NCI-H1417 (cell line): Measurements from ENCODE around the gene SLC38A10.

Experiments used
- DNase-seq, 3 experiments: peaks; one replicate each; lab custom pipeline; 2025; lab: John Stamatoyannopoulos, UW

The SLC38A10 gene

DNA sequence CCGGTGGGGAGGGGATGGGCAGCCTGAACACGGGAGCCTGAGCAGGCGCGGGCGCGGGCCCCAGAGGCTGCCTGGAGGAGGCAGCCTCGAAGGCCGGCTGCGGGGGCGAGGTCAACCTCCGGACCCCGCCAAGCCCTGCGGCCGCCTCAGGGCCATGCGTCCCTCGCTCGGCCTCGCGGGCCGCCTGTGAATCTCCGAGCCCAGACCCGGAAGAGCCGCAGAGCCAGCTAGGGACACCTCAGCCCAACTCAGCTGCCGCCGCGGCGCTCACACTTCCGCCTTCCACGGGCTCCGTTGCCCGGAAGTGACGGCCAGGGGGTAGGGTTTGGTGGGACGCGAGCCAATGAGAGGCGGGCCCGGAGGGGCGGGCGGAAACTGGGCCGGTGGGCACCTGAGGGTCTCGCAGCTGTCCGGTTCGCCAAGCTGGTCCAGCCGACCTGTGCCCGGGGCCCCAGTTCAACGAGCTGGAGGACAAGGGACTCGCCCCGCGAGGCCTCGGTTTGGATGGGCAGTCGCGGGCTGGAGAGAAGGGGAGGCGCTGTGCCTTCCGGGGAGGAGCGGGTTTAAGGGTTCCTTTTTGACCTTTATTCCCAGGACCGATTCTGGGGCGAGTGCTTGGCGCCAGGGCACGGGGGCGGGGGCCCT, at the start of gene SLC38A10:
TSS of gene SLC38A10 (minus strand) at position 277 of the 645 bp plus-strand sequence. CDS start 386 bp downstream, outside the sequence.
- DNase-seq = peak; percentile 82 to 87 (median 85)

DNA sequence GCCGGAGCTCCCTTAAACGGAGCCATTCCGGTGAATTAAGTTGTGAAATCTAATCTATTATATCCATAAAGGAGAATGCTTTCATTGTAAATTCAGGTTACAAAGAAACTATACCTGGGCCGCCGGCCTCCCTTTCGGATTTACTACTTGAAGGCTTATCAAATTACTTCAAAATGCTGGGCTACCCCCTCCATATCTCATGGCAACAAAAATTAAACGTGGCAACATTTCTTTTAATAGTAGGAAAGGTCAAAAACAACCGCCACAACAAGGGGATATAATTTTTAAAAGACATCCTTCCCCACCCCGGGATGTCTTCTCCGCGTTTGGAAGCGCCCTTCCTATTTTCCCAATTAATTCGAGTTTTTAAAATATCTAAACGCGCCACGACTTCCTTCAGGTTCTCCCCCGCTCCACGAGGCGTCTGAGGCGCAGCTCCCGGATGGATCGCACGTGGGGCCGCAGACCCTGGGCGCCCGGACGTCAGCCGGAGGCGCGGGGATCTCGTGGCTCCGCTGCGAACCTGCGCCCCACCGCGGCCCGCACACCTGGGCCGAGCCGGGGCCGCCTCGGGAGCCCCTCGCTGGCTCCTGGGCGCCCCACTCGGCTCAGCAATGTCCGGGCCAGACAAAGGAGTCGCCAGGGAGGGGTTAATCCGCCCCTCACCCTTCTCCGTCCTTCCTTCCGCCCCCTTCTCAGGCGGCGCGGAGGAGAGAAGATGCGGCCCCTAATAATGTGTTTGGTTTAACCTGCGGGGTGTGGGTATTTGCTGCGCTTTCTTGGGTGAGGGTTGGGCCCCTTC, 47.4 kb upstream of the SLC38A10 start:
- DNase-seq = peak in 2 of 3 experiments; percentile 31 to 77

DNA sequence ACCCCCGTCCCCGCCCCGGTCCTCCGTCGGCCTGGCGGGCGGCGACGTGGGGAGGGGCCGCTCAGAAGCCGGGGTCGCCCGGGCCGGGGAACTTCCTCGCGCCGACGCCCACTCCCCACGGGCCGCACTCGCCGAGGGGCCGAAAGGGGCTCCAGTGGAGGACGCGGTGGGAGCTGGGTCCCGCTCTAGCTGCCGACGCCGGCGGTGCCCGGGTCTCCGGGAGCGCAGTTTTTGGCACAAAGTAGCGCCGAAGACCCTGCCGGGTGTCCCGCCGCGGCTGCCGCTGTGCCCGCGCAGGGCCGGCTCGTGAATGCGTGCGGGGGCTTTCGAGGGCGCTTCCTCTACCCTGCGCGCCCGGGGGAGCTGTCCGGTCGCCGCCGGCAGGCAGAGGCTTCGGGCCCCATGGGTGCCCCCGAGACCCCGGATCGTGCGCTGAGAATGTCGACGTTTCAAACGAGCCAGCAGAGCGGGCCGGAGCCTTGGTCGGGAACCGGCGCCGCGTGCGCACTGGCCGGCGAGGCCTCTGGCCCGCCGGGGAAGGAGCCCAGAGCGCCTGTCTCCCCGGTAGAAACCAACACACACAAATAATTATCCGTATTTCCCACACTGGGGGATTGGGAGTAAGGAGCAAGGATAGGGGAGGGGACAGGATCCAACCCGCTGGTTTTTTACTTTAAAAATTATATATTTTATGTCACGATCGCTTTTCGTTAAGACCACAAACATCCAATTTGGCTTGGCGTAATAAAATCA, 46.6 kb upstream of the SLC38A10 start:
- no peak for DNase-seq

DNA sequence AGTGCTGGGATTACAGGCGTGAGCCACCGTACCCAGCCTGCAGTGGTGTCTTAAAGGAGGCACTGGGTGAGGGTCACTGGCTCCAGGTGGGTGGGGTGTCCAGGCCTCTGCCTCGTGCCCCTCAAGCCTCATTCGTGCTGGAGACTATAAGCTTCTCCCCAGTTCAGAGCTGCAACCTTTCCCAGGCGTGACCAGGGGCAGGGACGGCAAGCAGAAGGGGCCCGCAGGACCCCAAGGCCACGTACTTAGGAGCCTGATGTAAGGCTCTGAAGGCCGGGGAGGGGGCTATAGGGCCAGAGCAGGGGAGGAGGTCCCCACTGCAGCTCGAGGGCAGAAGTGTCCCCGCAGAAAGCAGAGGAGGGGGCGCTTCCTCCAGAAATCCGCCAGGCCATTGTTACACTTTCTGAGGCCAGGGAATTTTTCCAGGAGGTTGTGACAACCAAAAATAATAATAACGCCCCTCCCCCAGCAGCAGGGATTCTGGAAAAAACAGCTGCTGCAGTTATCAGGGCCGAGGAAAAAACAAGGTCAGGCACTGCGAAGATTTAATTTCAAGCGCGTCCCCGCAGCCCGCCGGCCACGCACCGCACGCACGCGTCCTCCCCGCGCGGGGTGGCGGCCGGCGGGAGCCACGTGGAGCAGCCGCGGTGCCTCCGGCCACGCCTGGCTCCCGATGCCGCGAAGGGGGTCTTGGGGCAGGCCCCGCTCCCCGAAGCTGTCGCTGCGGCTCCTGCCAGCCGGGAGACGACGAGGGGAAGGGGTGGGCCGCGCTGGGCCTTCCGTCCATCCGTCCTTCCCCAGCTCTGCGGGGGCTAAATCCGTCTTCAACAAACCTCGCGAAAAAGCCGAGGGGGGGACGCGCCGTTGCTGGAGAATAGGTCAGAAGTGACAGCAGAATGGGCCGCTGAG, 45.8 kb upstream of the SLC38A10 start:
- no peak for DNase-seq

DNA sequence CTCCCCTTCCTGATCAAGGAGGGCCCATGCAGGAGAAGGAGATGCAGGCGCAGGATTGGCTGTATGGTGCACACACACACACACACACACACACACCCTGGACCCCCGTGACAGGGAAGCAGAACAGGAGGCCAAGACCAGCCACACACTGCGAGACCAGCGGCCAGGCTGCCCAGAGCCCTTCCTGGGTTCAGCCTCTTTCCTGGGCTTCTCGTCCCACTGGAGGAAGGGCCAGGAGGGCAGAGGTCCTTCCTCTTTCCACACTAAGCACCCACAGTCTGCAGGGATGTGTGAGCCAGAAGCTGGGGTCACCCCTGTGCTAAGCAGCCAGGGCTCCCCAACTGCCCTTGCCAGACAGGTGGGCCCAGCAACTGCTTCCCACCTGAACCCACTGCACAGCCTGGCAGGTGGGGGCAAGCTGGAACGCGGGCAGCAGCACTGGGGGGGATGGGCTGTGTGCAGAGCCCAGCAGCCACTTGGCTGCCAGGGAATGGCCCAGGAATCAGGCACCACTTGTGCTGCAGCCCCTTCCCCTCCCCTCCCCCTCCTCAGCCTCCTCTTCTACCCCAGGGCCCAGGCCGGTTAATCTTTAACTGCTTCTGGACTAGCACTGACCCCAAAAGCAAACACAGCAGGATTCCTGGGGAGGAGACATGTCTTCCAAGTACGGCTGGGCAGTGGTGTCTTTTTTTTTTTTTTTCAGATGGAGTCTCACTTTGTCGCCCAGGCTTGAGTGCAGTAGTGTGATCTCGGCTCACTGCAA, 44.6 kb upstream of the SLC38A10 start:
- no peak for DNase-seq

DNA sequence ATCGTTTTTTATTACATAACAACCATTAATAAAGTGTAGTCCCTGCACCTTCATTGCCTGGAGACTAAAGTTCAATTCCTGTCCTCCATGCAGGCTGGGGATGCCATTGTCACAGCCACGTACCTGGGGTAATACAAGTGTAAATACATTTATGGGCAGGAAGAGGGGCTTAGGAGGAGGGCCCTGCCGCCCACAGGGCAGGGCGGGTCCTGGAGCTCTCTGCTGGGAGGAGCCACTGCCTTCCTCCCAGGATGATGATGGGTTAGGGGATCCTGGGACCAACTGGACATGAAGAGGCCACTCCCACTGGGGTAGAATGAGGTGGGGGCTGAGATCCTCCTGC, 44.1 kb upstream of the SLC38A10 start:
- DNase-seq = no peak

DNA sequence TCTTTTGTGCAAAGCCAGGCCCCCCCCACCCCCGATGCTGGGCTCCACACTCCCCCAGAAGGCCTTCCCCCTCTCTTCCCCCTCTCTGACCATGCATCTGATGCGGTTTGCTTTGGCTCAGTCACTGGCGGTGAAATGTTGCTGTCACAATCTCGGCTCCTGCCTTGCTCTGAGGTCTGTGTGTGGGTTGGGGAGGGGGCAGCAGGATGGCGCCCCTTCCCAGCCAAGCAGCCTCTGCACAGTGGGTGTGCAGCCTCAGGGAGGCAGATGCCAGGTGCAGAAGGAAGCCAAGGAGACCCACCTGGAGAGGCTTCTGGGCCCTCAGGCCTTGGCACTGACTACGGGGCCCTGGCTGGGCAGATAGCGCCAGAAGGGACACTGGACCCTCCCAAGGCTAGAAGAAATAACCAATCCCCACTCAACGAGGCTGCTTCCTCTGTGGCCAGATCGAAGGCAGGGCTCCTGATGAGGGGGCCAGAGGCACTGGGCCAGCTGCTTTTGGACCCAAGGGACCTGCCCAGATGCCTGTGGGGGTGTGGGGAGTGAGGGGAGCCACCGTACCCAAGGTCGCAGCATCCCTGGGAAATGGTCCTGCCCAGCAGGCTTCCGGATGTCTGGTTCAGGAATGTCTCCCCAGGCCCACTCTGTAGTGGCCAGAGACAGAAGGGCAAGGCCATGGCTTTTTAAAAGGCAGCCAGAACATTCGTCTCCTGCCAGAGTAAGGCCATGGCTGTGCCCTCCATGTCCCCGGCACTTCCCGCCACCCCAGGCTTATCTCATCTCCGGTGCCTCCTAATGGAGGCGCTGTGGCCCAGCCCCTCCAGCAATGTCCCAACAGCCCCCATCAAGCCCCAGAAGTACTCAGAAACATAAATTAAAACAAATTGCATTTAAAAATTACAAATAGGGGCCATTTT, 43.4 kb upstream of the SLC38A10 start:
- DNase-seq = no peak

DNA sequence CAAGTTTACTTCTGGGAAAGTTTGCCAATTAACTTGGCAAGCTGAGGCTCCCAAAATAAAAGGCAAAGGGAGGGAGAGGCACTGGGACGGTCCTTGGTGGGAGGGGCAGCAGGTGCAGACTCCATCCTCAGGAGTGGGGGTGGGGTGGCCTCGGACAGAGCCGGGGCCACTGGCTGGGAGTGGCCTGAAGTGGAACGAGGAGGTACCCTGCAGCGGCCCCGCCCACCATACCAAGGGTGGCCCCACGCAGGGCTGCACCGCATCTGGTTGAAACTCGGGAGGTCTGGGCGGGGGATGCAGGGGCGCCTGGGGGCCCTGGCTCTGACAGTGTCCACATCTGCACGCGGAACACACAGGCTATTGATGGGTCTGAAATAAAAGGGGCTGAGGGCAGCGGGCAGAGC, 42.4 kb upstream of the SLC38A10 start:
- DNase-seq = peak in 1 of 3 experiments; percentile 19

DNA sequence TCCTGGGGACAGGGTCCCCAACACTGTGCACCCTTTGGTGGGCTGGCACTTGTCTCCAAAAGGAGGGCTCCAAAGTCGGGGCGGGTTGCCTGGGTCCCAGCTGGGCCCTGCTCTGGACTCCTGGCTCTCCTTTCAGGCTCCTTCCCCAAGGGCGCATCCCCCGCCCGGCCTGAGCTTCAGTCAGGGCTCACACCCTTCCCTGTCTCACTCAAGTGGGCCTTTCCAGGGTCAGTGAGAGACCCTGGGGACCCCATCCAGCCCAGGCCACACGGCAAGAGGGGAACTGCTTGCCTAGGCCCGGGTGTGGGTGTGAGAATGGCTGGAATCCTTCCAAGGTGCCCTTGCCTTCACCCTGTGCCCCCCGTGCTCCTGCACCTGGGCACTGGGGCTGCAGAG, 41.8 kb upstream of the SLC38A10 start:
- DNase-seq = no peak

DNA sequence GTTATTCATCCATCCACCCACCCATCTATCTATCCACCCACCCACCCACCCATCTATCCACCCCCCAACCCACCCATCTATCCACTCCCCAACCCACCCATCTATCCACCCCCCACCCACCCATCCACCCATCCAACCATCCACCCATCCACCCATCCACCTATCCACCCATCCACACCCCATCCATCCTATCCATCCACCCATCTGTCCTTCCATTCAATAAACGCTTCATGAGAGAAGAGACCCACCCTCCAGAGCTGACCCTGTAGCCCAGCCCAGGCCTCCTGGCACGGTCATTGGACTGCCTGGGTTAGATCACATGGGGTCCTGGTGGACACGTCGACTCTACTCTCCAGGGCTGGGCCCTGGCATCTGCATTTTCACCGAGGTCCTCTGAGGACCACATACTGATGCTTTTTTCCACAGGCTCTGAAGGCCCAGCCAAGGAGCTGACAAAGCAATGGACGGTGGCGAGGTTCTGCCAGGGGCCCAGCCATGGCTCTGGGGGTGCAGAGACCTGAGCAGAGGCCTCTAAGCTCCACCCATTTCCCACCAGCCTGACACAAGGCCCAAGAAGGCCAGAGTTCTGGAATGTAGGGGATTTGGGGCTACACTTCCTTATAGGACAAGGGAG, 41.3 kb upstream of the SLC38A10 start:
- no peak for DNase-seq

DNA sequence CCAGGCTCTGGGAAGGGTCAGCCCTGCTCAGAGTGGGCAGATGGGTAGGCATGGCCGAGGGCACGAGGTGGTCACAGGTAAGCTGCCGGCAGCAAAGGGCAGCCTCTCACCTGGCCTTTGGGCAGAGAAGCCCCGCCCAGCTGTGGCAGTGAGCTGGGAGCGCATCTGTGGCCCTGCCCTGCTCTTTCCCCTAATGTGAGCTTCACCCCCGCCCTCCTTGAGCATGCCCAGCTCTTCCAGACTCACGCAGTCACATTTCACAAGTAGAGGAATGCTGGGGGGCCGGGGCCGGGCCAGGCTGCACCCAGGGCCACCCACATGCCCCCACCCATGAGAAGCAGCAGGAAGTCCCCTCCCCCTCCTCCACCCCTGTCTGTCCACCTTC, 40.7 kb upstream of the SLC38A10 start:
- DNase-seq = no peak

DNA sequence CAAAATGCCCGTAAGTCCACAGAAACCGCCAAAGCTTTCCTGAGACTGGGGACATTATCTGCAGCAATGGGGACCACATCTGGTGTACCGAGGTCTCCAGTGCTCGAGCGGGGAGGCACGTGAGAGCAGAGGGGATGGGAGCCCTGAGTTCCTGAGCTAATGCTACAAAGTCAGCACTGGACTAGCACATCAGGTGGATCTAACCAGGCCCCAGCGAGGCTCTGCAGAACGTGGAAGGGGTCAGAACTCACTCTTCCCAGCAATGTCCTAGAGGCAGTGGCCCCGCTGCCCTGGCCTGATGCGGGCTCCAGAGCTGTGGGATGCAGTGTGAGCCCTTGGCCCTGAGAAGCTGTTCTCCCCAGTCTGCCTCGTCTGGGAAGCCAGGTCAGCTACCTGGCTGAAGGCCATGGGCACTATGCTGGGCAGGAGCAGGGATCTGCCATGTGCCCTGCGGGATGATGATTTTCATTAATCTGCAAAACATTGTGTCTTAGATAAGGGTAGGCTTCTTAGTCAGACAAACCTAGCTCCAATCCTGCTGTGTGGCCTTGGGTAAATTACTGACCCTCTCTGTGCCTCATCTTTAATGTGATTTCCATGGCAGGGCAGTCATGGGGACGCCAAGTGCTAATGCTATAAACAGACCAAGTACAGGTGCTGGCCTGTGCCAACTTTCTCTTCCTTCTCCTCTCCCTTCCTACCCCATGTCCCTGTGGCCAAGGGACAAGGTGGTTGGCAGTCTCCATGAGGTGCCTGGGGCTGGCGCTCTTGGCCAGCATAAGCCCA, 40.1 kb upstream of the SLC38A10 start:
- no peak for DNase-seq

DNA sequence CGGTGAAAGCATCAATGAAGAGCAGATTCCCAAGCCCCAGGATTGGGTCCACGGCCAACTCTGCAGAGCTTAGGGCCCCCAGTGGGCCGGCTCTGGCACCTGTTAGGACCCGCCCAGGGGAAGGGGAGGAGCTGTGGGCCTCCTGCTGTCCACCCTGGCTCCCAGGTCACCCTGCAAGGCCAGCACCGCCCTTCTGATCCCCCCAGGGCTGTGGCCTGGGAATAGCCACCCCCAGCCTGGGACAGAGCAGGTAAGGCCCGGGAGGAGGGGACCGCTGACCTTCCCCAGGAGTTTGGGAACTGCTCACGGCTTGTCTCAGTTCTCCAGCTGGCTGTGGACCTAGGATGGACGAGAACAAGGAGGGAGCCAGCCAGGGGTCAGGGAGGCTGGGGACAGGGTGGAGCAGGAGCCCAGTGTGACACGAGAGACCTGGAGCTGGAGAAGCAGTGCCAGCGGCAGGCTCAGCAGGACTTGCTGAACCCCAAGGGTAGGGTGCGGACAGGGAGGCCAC, 39.3 kb upstream of the SLC38A10 start:
- no peak for DNase-seq

DNA sequence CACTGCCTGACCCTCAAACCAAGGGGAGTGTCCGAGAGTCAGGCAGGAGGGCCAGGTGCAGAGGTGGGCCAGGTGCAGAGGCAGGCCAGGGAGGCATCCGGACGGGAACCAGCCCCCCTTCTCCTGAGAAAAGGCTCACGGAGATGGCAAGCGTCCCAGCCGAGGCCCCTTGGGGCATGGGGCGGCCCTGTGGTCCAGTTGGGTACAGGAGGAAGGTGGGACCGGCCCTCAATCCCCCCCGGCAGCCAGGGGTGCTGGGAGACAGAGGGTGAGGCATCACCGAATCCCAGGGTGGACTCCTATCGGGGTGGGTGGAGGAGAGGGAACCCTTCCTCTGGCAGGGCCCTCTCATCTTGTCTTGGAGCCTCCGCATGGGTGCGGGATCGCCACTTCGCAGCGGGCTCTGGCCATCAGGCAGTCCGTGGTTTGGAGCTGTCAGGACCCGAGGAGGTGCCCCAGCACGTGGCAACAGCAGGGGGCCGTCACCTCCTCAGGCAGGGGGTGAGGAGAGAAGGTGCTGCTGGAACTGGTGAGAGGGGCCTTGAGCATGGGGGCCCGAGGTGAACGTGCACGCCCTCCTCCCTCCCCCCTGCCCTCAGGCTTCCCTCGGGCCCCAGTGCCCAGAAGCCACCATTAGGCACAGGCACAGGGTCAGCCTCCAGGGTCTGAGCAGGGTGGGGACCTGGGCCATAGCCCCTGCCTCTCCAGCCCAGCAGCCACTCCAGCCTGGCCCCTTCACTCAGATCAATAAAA, 38.7 kb upstream of the SLC38A10 start:
- no peak for DNase-seq

DNA sequence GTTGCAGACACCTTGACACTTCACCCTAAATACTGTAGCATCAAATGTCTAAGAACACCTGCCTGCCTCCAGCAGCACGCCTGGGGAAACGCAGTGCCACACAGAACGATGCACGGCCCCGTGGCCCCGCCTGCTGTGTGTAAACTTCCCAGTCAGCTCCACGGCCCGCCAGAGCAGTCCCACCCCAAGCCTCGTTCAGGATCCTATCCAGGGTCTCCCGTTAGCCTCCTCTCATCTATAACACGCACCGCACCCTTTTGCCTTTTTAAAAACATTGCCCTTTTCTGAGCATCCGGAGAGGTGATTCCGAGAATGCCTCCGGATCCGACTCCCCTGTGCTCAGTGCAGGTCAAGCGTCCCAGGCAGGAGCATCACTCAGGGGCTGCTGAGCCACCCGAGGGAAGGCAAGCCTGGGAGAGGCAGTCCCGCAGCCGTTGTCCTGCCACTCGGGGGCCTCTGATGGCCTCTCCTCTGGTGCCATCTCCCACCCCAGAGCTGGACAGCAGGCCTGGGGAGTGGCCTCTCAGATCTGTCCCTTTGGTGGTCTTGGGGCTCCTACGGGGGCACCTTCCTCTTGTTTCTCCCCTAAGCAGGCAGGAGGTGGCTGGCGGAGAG, 37.9 kb upstream of the SLC38A10 start:
- peak; percentile 8 to 41 (median 16) for DNase-seq

DNA sequence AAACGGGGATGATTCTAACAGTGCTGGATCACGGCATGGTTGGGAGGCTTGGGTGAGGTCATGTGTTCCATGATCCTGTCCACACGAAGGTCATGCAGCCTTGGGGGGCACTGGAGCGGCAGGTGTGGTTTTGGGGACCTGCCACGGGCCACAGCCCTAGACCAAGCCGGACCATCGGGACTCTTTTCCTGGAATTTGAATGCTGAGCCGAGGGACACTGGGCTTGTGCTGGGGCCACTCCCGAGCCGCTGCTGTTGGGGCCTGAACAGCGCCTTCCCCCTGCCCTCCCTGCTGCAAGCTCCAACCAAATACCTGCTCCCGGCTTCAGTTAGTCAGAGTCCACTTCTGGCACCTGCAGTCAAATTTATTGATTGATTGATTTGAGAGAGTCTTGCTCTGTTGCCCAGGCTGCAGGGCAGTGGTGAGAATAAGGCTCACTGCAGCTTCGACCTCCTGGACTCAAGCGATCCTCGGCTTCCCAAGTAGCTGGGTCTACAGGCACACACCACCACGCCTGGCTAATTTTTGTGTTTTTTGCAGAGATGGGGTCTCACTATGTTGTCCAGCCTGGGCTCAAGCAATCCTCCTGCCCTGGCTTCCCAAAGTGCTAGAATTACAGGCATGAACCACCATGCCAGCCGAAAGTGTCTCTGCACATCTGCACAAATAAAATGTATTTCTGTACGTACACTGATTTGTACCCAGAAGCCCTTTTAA, 37.2 kb upstream of the SLC38A10 start:
- DNase-seq = no peak
